Measurements from ENCODE around the gene TULP4. TPM values are rescaled to one million over a fixed set of nuclear protein-coding genes. Genes with fewer than 3 reads are reported as not detected.
"Not testable (repeated sequence)": the region's sequence is repeated elsewhere in the genome, so short reads cannot be mapped to it uniquely, and the experiment has no call there.

The TULP4 gene
- polyA plus RNA-seq, 2 donors = 3.5 to 7.6 TPM

- Histone ChIP-seq H3K9me3 (ENCODE audit: control insufficient read depth in 2 of 2, insufficient read depth in 1 of 2, low read depth in 1 of 2, low read length in 1 of 2) (peaks cover 0 to 2% of the 10 kb centered on the region in 2 donors), H3K4me1 (ENCODE audit: control insufficient read depth in 2 of 2, insufficient read depth in 2 of 2, low read length in 1 of 2) (no peaks in the 10 kb centered on the region)
- WGBS, 2 donors = 67 to 82% methylated on average over 2 of the region's 2 CpGs
These were observed 25.1 kb downstream of the TULP4 start for GRCh38 chr6:158337332-158337731.

GRCh38 chr6:158338311-158339112 lies 26.2 kb downstream of the TULP4 start:
- Histone ChIP-seq H3K4me3 (ENCODE audit: low read depth in 1 of 2, low read length in 2 of 2) (no peak overlapping the region), H3K36me3 (ENCODE audit: control insufficient read depth in 2 of 2, insufficient read depth in 2 of 2, low read length in 1 of 2) (no peaks in the 10 kb centered on the region), H3K4me1 (ENCODE audit: control insufficient read depth in 2 of 2, insufficient read depth in 2 of 2, low read length in 1 of 2) (no peaks in the 10 kb centered on the region), H3K27me3 (ENCODE audit: control insufficient read depth in 1 of 2, insufficient read depth in 2 of 2, low read length in 2 of 2) (no peaks in the 10 kb centered on the region), H3K27ac (ENCODE audit: low read depth in 2 of 2, low read length in 1 of 2) (no peak overlapping the region), H3K9me3 (ENCODE audit: control insufficient read depth in 2 of 2, insufficient read depth in 1 of 2, low read depth in 1 of 2, low read length in 1 of 2) (no peaks in the 10 kb centered on the region)
- 93 to 97% methylated on average over 5 of the region's 5 CpGs for WGBS, 2 donors

More at GRCh38 chr6:158337332-158337731, 25.1 kb downstream of the TULP4 start:
- Histone ChIP-seq H3K36me3 (ENCODE audit: control insufficient read depth in 2 of 2, insufficient read depth in 2 of 2, low read length in 1 of 2) (no peaks in the 10 kb centered on the region), H3K4me3 (ENCODE audit: low read depth in 1 of 2, low read length in 2 of 2) (no peak overlapping the region), H3K27me3 (ENCODE audit: control insufficient read depth in 1 of 2, insufficient read depth in 2 of 2, low read length in 2 of 2) (no peaks in the 10 kb centered on the region), H3K27ac (ENCODE audit: low read depth in 2 of 2, low read length in 1 of 2) (no peak overlapping the region)

- not testable (repeated sequence) for H3K4me3 ChIP-seq (ENCODE audit: low read depth in 1 of 2, low read length in 2 of 2); H3K27ac ChIP-seq (ENCODE audit: low read depth in 2 of 2, low read length in 1 of 2); H3K9me3 ChIP-seq (ENCODE audit: control insufficient read depth in 2 of 2, insufficient read depth in 1 of 2, low read depth in 1 of 2, low read length in 1 of 2); H3K27me3 ChIP-seq (ENCODE audit: control insufficient read depth in 1 of 2, insufficient read depth in 2 of 2, low read length in 2 of 2); H3K36me3 ChIP-seq (ENCODE audit: control insufficient read depth in 2 of 2, insufficient read depth in 2 of 2, low read length in 1 of 2); H3K4me1 ChIP-seq (ENCODE audit: control insufficient read depth in 2 of 2, insufficient read depth in 2 of 2, low read length in 1 of 2)
- WGBS, 2 donors = 62 to 72% methylated on average over 10 of the region's 10 CpGs
These were observed 26.9 kb downstream of the TULP4 start for GRCh38 chr6:158339197-158339596.

GRCh38 chr6:158340252-158340651 lies 28.0 kb downstream of the TULP4 start:
- WGBS, 2 donors = 88 to 93% methylated on average over 4 of the region's 4 CpGs

GRCh38 chr6:158344534-158344933 lies 32.3 kb downstream of the TULP4 start:
- Histone ChIP-seq H3K27me3 (ENCODE audit: control insufficient read depth in 1 of 2, insufficient read depth in 2 of 2, low read length in 2 of 2) (no peaks in the 10 kb centered on the region), H3K4me1 (ENCODE audit: control insufficient read depth in 2 of 2, insufficient read depth in 2 of 2, low read length in 1 of 2) (peaks cover 0 to 2% of the 10 kb centered on the region in 2 donors), H3K36me3 (ENCODE audit: control insufficient read depth in 2 of 2, insufficient read depth in 2 of 2, low read length in 1 of 2) (no peaks in the 10 kb centered on the region), H3K27ac (ENCODE audit: low read depth in 2 of 2, low read length in 1 of 2) (no peak overlapping the region), H3K9me3 (ENCODE audit: control insufficient read depth in 2 of 2, insufficient read depth in 1 of 2, low read depth in 1 of 2, low read length in 1 of 2) (peaks cover 0 to 2% of the 10 kb centered on the region in 2 donors), H3K4me3 (ENCODE audit: low read depth in 1 of 2, low read length in 2 of 2) (no peak overlapping the region)
- 71 to 83% methylated on average over 4 of the region's 4 CpGs for WGBS, 2 donors

More at GRCh38 chr6:158340252-158340651, 28.0 kb downstream of the TULP4 start:
- no peaks in the 10 kb centered on the region for H3K36me3 ChIP-seq (ENCODE audit: control insufficient read depth in 2 of 2, insufficient read depth in 2 of 2, low read length in 1 of 2)
- no peak overlapping the region for H3K27ac ChIP-seq (ENCODE audit: low read depth in 2 of 2, low read length in 1 of 2)
- H3K9me3 ChIP-seq (ENCODE audit: control insufficient read depth in 2 of 2, insufficient read depth in 1 of 2, low read depth in 1 of 2, low read length in 1 of 2) = peaks cover 0 to 2% of the 10 kb centered on the region in 2 donors
- H3K4me3 ChIP-seq (ENCODE audit: low read depth in 1 of 2, low read length in 2 of 2) = no peak overlapping the region
- H3K27me3 ChIP-seq (ENCODE audit: control insufficient read depth in 1 of 2, insufficient read depth in 2 of 2, low read length in 2 of 2) = no peaks in the 10 kb centered on the region
- H3K4me1 ChIP-seq (ENCODE audit: control insufficient read depth in 2 of 2, insufficient read depth in 2 of 2, low read length in 1 of 2) = no peaks in the 10 kb centered on the region

GRCh38 chr6:158345444-158345843 lies 33.2 kb downstream of the TULP4 start:
- WGBS, 2 donors = 87 to 94% methylated on average over 6 of the region's 6 CpGs
- H3K27me3 ChIP-seq (ENCODE audit: control insufficient read depth in 1 of 2, insufficient read depth in 2 of 2, low read length in 2 of 2); H3K4me1 ChIP-seq (ENCODE audit: control insufficient read depth in 2 of 2, insufficient read depth in 2 of 2, low read length in 1 of 2); H3K9me3 ChIP-seq (ENCODE audit: control insufficient read depth in 2 of 2, insufficient read depth in 1 of 2, low read depth in 1 of 2, low read length in 1 of 2); H3K4me3 ChIP-seq (ENCODE audit: low read depth in 1 of 2, low read length in 2 of 2); H3K27ac ChIP-seq (ENCODE audit: low read depth in 2 of 2, low read length in 1 of 2); H3K36me3 ChIP-seq (ENCODE audit: control insufficient read depth in 2 of 2, insufficient read depth in 2 of 2, low read length in 1 of 2): not testable (repeated sequence)

GRCh38 chr6:158347335-158347734 lies 35.1 kb downstream of the TULP4 start:
- no peak overlapping the region for H3K4me3 ChIP-seq (ENCODE audit: low read depth in 1 of 2, low read length in 2 of 2)
- H3K36me3 ChIP-seq (ENCODE audit: control insufficient read depth in 2 of 2, insufficient read depth in 2 of 2, low read length in 1 of 2) = no peaks in the 10 kb centered on the region
- H3K27ac ChIP-seq (ENCODE audit: low read depth in 2 of 2, low read length in 1 of 2) = no peak overlapping the region
- peaks cover 0 to 2% of the 10 kb centered on the region in 2 donors for H3K4me1 ChIP-seq (ENCODE audit: control insufficient read depth in 2 of 2, insufficient read depth in 2 of 2, low read length in 1 of 2)
- H3K9me3 ChIP-seq (ENCODE audit: control insufficient read depth in 2 of 2, insufficient read depth in 1 of 2, low read depth in 1 of 2, low read length in 1 of 2) = peaks cover 0 to 2% of the 10 kb centered on the region in 2 donors
- 95 to 100% methylated on average over 2 of the region's 2 CpGs for WGBS, 2 donors
- no peaks in the 10 kb centered on the region for H3K27me3 ChIP-seq (ENCODE audit: control insufficient read depth in 1 of 2, insufficient read depth in 2 of 2, low read length in 2 of 2)

GRCh38 chr6:158348737-158349504 lies 36.7 kb downstream of the TULP4 start:
- H3K36me3 ChIP-seq (ENCODE audit: control insufficient read depth in 2 of 2, insufficient read depth in 2 of 2, low read length in 1 of 2); H3K4me1 ChIP-seq (ENCODE audit: control insufficient read depth in 2 of 2, insufficient read depth in 2 of 2, low read length in 1 of 2); H3K27ac ChIP-seq (ENCODE audit: low read depth in 2 of 2, low read length in 1 of 2); H3K9me3 ChIP-seq (ENCODE audit: control insufficient read depth in 2 of 2, insufficient read depth in 1 of 2, low read depth in 1 of 2, low read length in 1 of 2); H3K4me3 ChIP-seq (ENCODE audit: low read depth in 1 of 2, low read length in 2 of 2); H3K27me3 ChIP-seq (ENCODE audit: control insufficient read depth in 1 of 2, insufficient read depth in 2 of 2, low read length in 2 of 2): not testable (repeated sequence)
- WGBS, 2 donors = 92 to 93% methylated on average over 46 to 47 of the region's 47 CpGs

GRCh38 chr6:158349505-158350275 lies 37.4 kb downstream of the TULP4 start:
- not testable (repeated sequence) for H3K27ac ChIP-seq (ENCODE audit: low read depth in 2 of 2, low read length in 1 of 2); H3K36me3 ChIP-seq (ENCODE audit: control insufficient read depth in 2 of 2, insufficient read depth in 2 of 2, low read length in 1 of 2); H3K9me3 ChIP-seq (ENCODE audit: control insufficient read depth in 2 of 2, insufficient read depth in 1 of 2, low read depth in 1 of 2, low read length in 1 of 2); H3K27me3 ChIP-seq (ENCODE audit: control insufficient read depth in 1 of 2, insufficient read depth in 2 of 2, low read length in 2 of 2); H3K4me3 ChIP-seq (ENCODE audit: low read depth in 1 of 2, low read length in 2 of 2); H3K4me1 ChIP-seq (ENCODE audit: control insufficient read depth in 2 of 2, insufficient read depth in 2 of 2, low read length in 1 of 2)
- 97 to 98% methylated on average over 41 to 54 of the region's 54 CpGs for WGBS, 2 donors
